ENCODE data around the gene USH2A.

DNA sequence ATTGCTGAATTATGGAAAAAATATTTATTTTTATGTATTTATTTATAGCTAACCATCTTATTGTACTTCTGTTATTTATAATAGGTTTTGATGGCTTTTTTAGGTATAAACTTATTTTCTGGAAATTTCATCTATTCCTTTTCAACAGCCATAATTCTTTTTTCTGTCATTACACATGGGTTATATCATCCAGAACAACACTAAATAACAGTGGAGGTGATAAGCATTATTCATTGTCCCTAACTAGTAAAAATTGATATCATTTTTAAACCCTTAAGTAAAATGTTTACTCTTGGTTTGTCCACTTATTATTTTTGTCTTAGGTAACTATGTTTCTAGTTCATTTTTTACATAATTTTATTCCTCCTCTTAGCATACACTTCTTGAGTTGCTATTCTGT, 309.1 kb downstream of the USH2A start:
- TF ChIP-seq POLR2A (IDR thresholded peaks at IDR 0.05): no peak
- TF ChIP-seq, protein P1, sequence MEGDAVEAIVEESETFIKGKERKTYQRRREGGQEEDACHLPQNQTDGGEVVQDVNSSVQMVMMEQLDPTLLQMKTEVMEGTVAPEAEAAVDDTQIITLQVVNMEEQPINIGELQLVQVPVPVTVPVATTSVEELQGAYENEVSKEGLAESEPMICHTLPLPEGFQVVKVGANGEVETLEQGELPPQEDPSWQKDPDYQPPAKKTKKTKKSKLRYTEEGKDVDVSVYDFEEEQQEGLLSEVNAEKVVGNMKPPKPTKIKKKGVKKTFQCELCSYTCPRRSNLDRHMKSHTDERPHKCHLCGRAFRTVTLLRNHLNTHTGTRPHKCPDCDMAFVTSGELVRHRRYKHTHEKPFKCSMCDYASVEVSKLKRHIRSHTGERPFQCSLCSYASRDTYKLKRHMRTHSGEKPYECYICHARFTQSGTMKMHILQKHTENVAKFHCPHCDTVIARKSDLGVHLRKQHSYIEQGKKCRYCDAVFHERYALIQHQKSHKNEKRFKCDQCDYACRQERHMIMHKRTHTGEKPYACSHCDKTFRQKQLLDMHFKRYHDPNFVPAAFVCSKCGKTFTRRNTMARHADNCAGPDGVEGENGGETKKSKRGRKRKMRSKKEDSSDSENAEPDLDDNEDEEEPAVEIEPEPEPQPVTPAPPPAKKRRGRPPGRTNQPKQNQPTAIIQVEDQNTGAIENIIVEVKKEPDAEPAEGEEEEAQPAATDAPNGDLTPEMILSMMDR (IDR thresholded peaks at IDR 0.05): no peak
